Adrenal gland (tissue), 12 donors: ENCODE measurements around the gene SLC46A2. TPM values are rescaled to one million over a fixed set of nuclear protein-coding genes. Genes with fewer than 3 reads are reported as not detected.

ENCODE experiments used
- DNase-seq, 7 donors: peaks; one replicate each; pipeline ENCODE4 v3.0.0-alpha.2; 2019 to 2020
- H3K27ac ChIP-seq, 5 donors: fragments of 200-600 bp; sonication (generic) in 4 of 5; 1 replicate in 3 of 5; 2 replicates in 2 of 5; pipeline versions ENCODE4 v1.5.1 to v1.8.0; 2016 to 2020; ENCODE audit warnings: mild to moderate bottlenecking in 1 of 5
- H3K27me3 ChIP-seq: fragments of 200-600 bp; 2 replicates; pipeline ENCODE4 v1.8.0; 2021
- H3K36me3 ChIP-seq, 2 donors: fragments of 200-600 bp; replicated peaks in 1 of 2; 1 replicate in 1 of 2; 2 replicates in 1 of 2; pipeline versions ENCODE4 v1.5.1 to v1.8.0; 2018 to 2022
- H3K4me1 ChIP-seq, 2 donors: fragments of 200-600 bp; replicated peaks in 1 of 2; 1 replicate in 1 of 2; 2 replicates in 1 of 2; pipeline versions ENCODE4 v1.5.1 to v1.8.0; 2018 to 2021
- H3K4me3 ChIP-seq, 4 donors: fragments of 200-600 bp; sonication (generic) in 3 of 4; one replicate each; pipeline ENCODE4 v1.5.1; 2016 to 2018
- H3K9me3 ChIP-seq, 3 donors: fragments of 200-600 bp; sonication (generic) in 1 of 3; replicated peaks in 1 of 3; 1 replicate in 2 of 3; 2 replicates in 1 of 3; pipeline versions ENCODE4 v1.5.1 to v1.8.0; 2016 to 2021
- POLR2A ChIP-seq, 2 donors: fragments of 450-650 bp; IDR thresholded peaks; one replicate each; pipeline ENCODE4 v1.6.1; 2017; ENCODE audit warnings: antibody characterized with exemption in 2 of 2, mild to moderate bottlenecking in 2 of 2, moderate library complexity in 1 of 2
- WGBS, 4 donors: extraction: QIAGEN DNeasy Blood & Tissue Kit in 2 of 4; methylation state at CpG; one replicate each; pipeline versions ENCODE4 v1.1.5 to v1.1.7; 2013 to 2017; 5-methylcytosine and 5-hydroxymethylcytosine counted together
- intact Hi-C, 2 donors: fragments of 100-400 bp; cut with DNase I; formaldehyde crosslinking; loops; one replicate each; pipeline versions ENCODE4 v1.14.1 to v1.15.0; 2022 to 2023
- polyA plus RNA-seq, 3 donors: library from polyadenylated mRNA; stranded (reverse); fragments of 200-250 nt in 2 of 3; fragments of 350-450 nt in 1 of 3; fragmentation: Illumina TruSeq in 1 of 3; extraction: RNeasy Lipid Tissue Mini Kit (QIAGEN cat#74804) in 1 of 3; gene quantifications; one replicate each; pipeline ENCODE4 v1.2.3, GENCODE V29; 2013 to 2014
- total RNA-seq, 9 donors: library from RNA; depleted of rRNA in 4 of 9; stranded (reverse); fragments of >200 nt in 4 of 9; fragments of 120-200 nt in 1 of 9; fragmentation: NEBNext Ultra II Directional in 1 of 9; extraction: Animal tissue kit (Norgen Biotek cat#: 25700) in 1 of 9; gene quantifications; one replicate each; pipeline versions ENCODE4 v1.1.0 to v1.2.4, GENCODE V29; 2013 to 2023
- TF ChIP-seq, protein P1 (sequence below), 6 experiments: fragments of 450-650 bp in 4 of 6; fragments of 200-600 bp in 2 of 6; sonication (generic) in 1 of 6; IDR thresholded peaks; 1 replicate in 5 of 6; 2 replicates in 1 of 6; pipeline versions ENCODE4 v1.5.1 to v1.8.0; 2016 to 2021; ENCODE audit warnings: antibody characterized with exemption in 6 of 6, mild to moderate bottlenecking in 2 of 6, moderate library complexity in 1 of 6
- donor health status: healthy with polysubstance abuse.
- donor health status: Bipolar disorder and iron deficiency.
- donor health status: DM: yes; HTN: yes; CAD: no.
- donor health status: DM: no; HTN: no; CAD: no.
- donor health status: DM: no; HTN: no; CAD: no.
- donor health status: DM: yes; HTN: yes; CAD: no.

Gene SLC46A2
- total and polyA plus RNA-seq, 12 donors, result 0.07 to 1.9 (median 0.48) TPM; not detected in 6

GRCh38 chr9:112905084-112905483 is 14.4 kb upstream of the SLC46A2 start:
- Histone ChIP-seq H3K27me3 (no peaks in the 10 kb centered on the region), H3K9me3 (no peaks in the 10 kb centered on the region), H3K27ac (no peak overlapping the region), H3K36me3 (no peaks in the 10 kb centered on the region), H3K4me3 (no peak overlapping the region), H3K4me1 (no peaks in the 10 kb centered on the region)
- intact Hi-C loops, result loop anchor here in 1 of 2 donors (5.0 kb wide), 1 partner anchor 63 kb away; no protein-coding TSS in a partner anchor
- no peak for DNase-seq
- 63 to 83% (median 69%) methylated on average over 2 to 4 of the region's 4 CpGs for WGBS, 4 donors
- TF ChIP-seq, protein P1, sequence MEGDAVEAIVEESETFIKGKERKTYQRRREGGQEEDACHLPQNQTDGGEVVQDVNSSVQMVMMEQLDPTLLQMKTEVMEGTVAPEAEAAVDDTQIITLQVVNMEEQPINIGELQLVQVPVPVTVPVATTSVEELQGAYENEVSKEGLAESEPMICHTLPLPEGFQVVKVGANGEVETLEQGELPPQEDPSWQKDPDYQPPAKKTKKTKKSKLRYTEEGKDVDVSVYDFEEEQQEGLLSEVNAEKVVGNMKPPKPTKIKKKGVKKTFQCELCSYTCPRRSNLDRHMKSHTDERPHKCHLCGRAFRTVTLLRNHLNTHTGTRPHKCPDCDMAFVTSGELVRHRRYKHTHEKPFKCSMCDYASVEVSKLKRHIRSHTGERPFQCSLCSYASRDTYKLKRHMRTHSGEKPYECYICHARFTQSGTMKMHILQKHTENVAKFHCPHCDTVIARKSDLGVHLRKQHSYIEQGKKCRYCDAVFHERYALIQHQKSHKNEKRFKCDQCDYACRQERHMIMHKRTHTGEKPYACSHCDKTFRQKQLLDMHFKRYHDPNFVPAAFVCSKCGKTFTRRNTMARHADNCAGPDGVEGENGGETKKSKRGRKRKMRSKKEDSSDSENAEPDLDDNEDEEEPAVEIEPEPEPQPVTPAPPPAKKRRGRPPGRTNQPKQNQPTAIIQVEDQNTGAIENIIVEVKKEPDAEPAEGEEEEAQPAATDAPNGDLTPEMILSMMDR (IDR thresholded peaks at IDR 0.05), result no peak
- TF ChIP-seq POLR2A (IDR thresholded peaks at IDR 0.05), result no peak

DNA sequence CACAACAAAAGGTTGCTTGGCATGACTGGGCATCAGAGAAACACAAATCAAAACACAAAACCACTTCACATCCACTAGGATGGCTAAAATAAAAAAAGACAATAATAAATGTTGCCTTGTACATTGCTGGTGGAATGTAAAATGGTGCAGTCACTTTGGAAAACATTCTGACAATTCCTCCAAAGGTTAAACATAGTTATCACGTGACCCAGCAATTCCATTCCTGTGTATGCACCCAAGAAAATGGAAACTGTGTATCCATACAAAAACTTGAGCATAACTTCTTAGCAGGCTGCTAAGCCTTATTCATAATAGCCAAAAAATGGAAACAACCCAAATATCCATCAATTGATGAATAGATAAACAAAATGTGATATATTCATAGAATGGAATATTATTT is 10.2 kb upstream of the SLC46A2 start:
- Histone ChIP-seq H3K36me3 (no peaks in the 10 kb centered on the region), H3K27me3 (no peaks in the 10 kb centered on the region), H3K27ac (no peak overlapping the region), H3K4me3 (no peak overlapping the region), H3K9me3 (no peaks in the 10 kb centered on the region), H3K4me1 (no peaks in the 10 kb centered on the region)
- intact Hi-C loops, result loop anchor here in 1 of 2 donors (5.0 kb wide), 1 partner anchor 59 kb away; no protein-coding TSS in a partner anchor
- TF ChIP-seq POLR2A (IDR thresholded peaks at IDR 0.05), result no peak
- TF ChIP-seq, protein P1 (IDR thresholded peaks at IDR 0.05), result no peak
- 38 to 58% (median 48%) methylated on average over 1 of the region's 1 CpG for WGBS, 4 donors
- no peak for DNase-seq

- Histone ChIP-seq H3K4me3 (no peak overlapping the region), H3K27me3 (no peaks in the 10 kb centered on the region), H3K9me3 (no peaks in the 10 kb centered on the region), H3K36me3 (no peaks in the 10 kb centered on the region), H3K4me1 (no peaks in the 10 kb centered on the region), H3K27ac (peak overlapping the region in 1 of 5 donors; percentile 49)
- no peak for TF ChIP-seq POLR2A (IDR thresholded peaks at IDR 0.05)
- TF ChIP-seq, protein P1 (IDR thresholded peaks at IDR 0.05), result no peak
- intact Hi-C loops, result loop anchor here in 1 of 2 donors (5.0 kb wide), 1 partner anchor 58 kb away; no protein-coding TSS in a partner anchor
- peak in 3 of 7 donors; percentile 13 to 56 (median 41) for DNase-seq
- 61 to 74% (median 66%) methylated on average over 4 of the region's 4 CpGs for WGBS, 4 donors
Observed at GRCh38 chr9:112900488-112900887, 9.8 kb upstream of the SLC46A2 start.

DNA sequence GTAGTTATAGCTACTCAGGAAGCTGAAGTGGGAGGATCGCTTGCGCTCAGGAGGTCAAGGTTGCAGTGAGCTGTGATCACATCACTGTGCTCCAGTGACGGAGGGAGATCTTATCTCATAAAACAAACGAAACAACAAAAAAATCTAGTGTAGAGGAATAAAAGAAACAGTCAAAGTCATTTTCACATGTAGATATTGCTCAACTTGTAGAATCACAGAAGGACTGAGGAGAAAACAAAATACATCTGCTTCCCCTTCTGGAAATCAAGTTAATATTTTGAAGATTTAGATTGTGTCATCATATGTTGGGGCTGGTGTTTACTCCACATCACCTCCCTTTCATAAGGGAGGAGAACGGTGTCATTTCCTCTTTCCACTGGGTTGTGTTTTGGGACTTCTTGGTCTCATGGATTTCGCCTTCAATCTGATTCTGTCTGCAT is 8.2 kb upstream of the SLC46A2 start:
- intact Hi-C loops, result no loop called here

More for the DNA sequence above, 8.2 kb upstream of the SLC46A2 start:
- no peaks in the 10 kb centered on the region for H3K36me3 ChIP-seq
- H3K27ac ChIP-seq, result no peak overlapping the region
- H3K4me3 ChIP-seq, result no peak overlapping the region
- peak in 1 of 7 donors; percentile 37 for DNase-seq
- 29 to 40% (median 33%) methylated on average over 6 of the region's 6 CpGs for WGBS, 4 donors
- H3K4me1 ChIP-seq, result no peaks in the 10 kb centered on the region
- no peak for TF ChIP-seq POLR2A (IDR thresholded peaks at IDR 0.05)
- TF ChIP-seq, protein P1 (IDR thresholded peaks at IDR 0.05), result no peak
- no peaks in the 10 kb centered on the region for H3K9me3 ChIP-seq
- H3K27me3 ChIP-seq, result no peaks in the 10 kb centered on the region
